Stromal cell of bone marrow (primary cell): ENCODE measurements around the gene EMILIN2.
"Not testable (repeated sequence)": the region's sequence is repeated elsewhere in the genome, so short reads cannot be mapped to it uniquely, and the experiment has no call there.

Source experiments
- DNase-seq: peaks from one replicate; pipeline ENCODE4 v3.0.0-alpha.2; 2012; ENCODE audit warnings: low read depth

Gene EMILIN2

DNA sequence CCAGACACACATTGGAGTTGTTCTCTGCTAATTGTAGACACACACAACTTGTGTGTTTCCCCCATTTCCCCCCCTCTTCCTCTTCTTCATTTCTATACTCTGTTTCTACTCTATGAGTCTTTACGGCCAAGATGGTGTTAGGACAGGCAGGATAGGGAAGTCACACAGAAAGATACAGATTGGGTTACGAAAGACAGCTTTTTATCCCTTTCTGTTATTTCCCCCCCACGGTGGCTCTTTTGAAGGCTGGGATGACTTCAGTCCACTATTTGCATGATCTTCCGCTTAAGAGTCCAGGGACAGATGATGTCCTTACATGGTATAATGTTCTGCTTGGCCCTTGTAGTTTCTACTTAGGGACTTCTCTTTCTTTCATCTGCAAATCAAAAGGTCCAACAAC is 1.6 kb upstream of the EMILIN2 start:
- DNase-seq: no peak

DNA sequence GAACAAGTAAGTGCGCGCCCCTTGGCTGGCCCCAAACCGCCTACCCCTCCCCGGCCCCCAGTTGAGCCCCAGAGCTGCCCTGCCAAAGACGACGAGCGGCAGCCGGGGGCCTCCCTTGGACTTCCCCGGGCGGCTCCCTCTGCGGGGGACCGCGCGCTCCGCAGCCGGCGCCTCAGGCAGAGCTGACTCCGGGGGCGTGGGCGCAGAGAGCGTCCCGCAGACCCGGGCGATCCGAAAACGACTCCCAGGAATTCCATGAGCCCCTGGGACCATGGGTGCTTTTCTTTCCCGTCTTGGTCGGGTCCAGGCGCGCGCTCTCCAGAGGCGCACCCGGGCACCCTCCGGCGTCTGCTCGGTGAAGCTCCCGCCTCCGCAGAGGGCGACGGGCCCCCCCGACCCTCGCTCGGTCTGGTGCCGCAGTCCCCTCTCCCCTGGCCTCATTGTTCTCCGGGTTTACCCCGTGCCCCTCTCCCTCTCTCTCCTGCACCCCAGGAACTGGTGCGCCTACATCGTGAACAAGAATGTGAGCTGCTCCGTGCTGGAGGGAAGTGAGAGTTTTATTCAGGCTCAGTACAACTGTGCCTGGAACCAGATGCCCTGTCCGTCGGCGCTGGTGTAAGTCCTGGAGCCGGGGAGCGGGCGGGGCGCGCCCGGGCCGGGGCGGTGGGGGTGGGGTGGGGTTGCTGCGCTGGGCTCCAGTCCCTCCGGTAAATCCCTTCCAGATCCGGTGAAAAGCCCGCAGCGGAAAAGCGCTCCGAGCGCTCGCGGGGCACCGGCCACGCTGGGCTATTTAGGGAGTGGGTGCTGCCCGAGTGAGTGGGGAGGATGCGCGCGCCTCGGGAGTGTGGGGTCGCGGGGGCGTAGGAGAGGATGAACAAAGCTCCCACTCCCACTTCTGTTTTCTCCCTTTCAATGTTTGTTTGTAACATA is 776 bp downstream of the EMILIN2 start:
- no peak for DNase-seq

DNA sequence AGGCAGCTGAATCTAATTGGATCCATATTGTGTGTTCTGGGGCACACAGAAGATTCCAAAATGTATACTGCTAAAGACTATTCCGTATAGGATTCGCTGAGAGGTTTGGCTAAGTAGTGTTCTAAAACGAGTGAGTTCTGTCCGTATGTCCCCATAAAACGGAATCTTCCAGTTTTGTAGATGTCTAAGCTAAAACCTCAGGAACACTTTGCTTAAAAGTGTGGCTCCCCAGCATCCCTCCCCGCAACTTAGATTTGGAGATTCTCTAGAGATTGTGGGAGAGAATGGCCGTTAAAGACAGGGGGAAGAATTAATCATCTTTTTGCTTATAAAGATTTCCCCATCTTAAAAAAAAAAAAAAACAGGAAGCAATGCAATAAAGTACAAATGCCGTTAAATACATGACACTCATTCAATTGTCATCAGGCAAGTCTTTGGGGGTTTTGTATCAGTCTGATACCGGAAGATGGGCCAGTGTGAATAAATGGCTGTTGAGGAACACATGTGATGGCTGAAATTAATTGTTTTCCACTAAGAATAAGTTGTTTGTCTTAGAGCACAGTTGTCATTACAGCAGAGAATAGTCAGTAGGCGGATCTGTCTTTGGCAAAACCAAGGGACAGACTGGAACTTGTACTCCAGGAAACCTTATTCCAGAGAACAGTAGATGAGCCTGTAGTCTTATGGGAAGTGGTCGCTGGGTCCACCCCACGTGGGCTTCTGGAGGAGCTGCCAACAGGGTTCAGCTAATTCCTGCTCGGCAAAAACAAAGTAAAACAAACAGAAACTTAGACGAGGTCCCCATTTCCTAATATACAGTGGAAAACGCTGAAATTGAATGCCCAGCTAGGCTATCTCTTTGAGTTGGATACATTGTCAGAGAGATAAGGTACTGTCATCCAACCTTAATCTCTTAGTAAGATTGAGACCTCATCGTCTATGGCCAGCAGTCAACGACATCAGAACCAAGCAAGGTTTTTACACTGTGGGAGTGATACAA is 1.7 kb downstream of the EMILIN2 start:
- DNase-seq: no peak

DNA sequence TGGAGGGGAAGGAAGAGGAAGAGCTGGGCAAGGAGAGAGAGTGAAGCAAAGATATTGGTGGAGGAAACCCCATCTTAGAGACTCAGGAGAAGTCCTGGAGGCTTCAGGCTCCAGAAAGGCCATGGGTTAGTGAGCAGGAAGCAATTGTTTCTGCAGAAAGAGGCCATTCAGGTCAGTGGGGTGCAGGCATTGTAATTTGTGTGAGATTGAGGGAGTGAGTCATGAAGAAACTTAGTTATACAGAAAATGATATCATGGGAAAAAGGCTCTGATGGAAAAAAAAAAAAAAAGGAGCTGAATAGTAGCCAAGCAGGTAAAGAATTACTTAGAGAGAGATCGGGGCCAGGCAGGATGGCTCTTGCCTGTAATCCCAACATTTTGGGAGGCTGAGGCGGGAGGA is 4.0 kb downstream of the EMILIN2 start:
- DNase-seq: no peak

DNA sequence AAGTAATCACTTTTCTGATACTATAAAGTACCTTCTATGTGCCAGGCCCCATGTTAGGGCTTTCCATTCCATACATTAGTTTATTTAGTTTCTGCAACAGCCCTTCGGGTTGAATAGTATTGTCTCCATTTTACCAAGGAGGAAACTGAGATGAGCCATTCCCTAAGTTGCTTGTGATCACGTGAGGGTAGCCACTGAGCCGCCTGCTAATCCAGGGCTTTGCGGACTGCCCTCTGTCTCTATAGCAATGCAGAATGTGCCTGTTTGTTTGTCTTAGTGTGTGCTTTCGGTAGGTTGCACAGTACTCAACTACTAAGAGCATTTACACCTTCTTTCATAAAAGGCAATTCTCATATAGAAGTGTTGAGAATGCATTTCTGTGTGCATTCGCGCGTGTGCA is 5.0 kb downstream of the EMILIN2 start:
- no peak for DNase-seq

DNA sequence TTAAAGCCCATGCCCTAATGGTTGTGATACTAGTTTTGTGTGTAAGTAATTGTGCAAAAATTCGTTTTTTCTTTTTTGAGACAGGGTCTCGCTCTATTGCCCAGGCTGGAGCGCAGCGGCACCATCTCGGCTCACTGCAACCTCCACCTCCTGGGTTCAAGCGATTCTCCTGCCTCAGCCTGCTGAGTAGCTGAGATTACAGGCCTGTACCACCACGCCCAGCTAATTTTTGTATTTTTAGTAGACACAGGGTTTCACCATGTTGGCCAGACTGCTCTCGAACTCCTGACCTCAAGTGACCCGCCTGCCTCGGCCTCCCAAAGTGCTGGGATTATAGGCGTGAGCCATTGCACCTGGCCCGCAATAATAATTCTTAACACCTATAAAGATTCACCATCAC is 5.7 kb downstream of the EMILIN2 start:
- DNase-seq: not testable (repeated sequence)

DNA sequence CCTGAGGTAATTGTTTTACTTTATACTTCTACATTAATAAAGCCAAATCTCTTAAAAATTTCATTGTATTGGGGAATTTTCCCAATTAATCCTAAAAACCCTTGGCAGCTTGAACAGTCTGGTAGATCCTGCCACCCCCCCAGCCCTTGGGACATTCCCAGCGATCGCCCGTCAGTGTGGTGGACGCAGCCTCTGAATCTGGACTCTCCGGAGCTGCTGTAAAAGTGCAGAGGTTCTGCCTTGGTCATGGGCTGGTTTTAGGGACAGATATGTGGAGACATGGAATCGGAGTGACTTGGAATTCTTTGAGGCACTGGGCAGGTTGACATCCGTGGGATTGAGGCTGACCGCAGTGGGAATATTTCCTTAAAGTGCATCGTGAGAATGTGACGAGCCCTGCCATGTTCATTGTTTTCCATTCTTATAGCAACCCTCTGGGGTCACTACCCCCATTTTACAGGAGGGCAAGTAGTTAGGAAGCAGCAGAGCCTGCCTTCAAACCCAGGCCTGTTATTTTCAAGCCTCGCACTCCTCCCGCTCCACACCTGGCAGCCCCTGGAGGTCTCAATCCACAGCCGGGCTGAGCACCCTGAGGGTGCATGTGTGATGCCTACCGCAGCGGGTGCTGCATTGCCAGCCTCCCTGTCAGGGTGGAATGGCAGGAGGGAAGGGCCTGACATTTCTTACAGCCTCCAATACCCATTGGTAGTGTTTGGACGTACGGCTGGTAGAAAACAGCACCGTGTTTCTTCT is 6.5 kb downstream of the EMILIN2 start:
- DNase-seq: no peak

DNA sequence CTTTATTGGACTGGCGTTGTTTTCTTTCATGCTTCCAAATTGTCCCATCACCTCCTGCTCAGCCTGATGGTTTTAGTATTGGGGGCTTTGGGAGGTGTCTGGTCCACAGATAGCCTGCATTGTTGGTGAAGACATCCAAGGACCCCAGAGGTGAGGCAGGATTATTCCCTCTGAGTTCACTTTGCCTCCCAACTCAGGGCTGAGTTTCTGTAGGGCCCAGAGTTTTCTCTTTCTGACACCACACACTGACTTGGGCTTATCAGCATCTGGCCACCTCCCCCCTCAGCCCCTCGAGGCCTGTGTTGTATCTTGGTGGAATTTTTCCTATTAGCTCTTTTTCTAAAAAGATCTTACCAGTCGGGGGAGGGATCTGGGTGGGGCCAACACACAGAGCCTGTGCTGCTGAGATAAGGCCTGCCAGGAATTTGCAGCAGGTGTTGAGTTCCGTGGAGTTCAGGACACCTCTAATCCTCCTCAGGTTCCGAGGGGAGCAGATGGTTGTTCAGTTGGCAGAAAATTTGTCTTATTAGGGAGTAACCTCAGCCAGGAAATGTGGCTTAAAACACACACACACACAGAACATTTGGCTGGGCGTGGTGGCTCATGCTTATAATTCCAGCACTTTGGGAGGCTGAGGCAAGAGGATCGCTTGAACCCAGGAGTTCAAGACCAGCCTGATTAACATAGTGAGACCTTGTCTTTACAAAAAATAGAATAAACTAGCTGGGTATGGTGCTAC is 7.3 kb downstream of the EMILIN2 start:
- no peak for DNase-seq

DNA sequence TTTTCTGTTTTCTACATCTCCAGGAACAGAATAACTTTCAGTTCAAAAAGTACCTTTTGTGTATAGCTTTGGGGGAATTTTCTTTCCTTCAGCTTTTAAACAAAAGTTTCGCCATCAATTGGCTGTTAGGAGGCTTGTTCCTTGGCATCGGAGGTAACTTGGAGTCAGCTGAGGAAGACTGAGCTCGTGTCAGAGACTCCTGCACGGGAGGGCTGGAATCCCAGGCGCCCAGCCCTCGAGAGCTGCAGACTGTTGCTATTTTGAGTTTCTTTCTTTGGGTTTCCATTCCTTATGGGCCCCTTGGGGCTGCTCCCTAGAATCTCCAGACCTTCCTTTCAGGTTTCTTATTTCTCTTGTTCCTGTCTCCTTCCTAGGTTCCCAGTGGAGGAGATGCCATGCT is 8.1 kb downstream of the EMILIN2 start:
- DNase-seq: no peak

DNA sequence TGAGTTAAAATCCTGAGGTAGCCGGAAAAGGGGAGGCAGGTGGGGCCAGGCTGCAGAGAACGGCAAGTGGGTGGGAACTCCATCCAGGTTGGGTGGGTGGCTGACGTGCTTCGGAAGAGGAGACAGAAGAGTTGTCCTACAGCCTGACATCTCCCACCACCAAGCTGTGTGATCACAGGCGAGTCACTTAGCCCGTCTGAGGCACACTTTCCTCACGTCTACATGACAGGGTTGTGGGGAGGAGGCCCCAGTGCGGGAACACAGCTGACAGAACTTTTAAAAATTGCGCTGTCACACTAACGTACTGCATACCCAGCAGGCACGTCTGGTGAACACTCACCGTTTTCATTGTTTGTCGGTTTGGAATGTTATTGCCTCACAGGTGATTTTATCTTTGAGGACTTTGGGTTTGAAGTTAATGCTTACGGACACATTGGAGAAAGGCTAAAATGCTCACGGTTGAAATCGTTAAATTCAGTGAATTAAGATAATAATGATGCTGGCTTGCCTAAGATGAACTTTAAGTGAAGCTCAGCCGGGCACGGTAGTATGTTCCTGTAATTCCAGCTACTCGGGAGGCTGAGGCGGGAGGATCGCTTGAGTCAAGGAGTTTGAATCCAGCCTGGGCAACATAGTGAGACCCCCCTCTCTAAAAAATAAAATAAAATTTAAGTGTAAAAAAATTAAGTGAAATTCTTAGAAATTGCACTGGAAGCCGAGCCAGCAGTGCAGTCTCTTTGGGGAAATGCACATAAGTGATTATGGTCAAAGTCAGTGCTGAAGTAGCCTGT is 8.9 kb downstream of the EMILIN2 start:
- no peak for DNase-seq

DNA sequence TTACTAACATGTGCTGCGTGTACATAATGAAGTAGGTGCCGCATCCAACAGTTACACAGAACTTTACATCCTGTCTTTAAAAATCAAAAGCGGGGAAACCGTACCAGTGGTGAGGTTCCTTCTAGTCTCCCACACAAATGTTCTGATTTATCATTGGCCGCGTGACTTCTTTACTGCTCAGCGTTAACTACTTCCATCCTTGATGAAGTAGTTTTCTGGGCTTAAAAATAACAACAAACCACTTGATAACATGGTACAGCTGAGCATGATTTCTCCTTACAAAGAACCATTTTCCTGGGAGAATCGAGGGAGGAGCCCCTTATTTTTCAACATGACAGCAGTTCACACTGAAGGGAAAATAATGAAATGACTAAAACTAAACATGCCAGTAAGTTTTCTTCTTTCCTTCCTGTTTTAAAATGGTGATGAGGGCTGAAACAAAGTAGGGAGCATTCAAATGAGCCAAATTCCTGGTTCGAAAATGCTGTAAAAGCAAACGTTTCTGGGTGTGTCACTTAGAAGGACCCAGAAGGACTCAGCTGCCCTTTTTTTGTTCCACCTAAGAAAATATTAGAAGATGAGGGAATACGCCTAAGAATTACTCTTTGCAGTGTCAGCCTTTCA is 9.9 kb downstream of the EMILIN2 start:
- no peak for DNase-seq

DNA sequence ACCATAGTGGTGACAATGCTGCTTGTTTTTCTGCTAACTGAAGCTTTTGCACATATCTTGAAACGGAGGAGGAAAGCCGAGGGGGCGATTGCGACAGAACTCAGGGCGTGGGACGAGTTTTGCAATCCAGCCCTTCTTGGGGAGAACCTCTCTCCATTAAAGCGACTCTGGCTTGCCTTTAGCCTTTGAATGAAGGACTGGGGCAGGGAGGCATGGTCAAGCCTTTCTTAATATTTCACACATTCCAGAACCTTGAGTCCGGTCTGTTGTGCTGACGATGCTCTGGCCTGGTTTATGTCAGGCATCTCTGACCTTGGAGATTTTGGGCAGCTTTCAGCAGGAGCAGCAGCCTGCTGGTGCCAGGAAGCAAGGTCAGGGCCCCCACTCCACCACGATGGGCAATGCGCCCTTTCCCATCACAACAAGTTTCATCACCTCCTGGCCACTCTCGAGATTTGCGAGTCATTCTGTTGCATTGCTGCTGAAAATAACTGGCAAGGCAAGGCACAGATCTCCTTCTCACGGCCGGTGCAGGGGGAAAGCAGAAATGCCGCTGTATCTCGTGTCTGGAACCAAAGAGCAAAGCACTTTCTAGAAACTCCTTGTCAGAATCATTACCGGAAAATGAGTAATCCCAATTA is 10.8 kb downstream of the EMILIN2 start:
- peak; percentile 89 for DNase-seq

DNA sequence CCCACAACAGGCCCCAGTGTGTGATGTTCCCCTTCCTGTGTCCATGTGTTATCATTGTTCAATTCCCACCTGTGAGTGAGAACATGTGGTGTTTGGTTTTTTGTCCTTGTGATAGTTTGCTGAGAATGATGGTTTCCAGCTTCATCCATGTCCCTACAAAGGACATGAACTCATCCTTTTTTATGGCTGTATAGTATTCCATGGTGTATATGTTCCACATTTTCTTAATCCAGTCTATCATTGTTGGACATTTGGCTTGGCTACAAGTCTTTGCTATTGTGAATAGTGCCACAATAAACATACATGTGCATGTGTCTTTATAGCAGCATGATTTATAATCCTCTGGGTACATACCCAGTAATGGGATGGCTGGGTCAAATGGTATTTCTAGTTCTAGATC is 13.6 kb downstream of the EMILIN2 start:
- DNase-seq: not testable (repeated sequence)

DNA sequence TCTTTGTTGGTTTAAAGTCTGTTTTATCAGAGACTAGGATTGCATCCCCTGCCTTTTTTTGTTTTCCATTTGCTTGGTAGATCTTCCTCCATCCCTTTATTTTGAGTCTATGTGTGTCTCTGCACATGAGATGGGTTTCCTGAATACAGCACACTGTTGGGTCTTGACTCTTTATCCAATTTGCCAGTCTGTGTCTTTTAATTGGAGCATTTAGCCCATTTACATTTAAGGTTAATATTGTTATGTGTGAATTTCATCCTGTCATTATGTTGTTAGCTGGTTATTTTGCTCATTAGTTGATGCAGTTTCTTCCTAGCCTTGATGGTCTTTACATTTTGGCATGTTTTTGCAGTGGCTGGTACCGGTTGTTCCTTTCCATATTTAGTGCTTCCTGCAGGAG is 17.2 kb downstream of the EMILIN2 start:
- not testable (repeated sequence) for DNase-seq

DNA sequence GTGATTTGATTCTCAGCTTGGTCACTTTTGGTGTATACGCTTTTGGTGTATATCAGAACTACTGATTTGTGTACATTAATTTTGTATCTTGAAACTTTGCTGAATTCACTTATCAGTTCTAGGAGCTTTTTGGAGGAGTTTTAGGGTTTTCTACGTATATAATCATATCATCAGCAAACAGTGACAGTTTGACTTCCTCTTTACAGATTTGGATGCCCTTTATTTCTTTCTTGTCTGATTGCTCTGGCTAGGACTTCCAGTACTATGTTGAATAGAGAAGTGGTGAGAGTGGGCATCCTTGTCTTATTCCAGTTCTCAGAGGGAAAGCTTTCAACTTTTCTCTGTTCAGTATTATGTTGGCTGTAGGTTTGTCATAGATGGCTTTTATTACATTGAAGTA is 19.7 kb downstream of the EMILIN2 start:
- not testable (repeated sequence) for DNase-seq

DNA sequence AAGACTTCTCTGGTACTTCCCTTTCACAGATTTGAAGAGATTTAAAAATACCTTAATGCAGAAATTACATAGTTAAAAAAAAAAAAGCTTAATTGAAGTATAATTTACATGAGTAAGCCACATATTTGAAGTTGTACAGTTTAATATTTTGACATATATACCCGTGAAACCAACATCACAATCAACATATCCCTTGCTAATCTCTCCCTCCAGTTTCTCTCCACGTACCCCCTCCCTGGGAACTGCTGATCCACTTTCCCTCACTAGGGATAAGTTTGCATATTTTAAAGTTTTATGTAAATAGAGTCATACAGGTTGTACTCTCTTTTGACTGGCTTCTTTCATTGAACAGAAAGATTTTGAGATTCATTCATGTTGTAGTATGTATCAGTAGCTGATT is 22.4 kb downstream of the EMILIN2 start:
- DNase-seq: no peak

DNA sequence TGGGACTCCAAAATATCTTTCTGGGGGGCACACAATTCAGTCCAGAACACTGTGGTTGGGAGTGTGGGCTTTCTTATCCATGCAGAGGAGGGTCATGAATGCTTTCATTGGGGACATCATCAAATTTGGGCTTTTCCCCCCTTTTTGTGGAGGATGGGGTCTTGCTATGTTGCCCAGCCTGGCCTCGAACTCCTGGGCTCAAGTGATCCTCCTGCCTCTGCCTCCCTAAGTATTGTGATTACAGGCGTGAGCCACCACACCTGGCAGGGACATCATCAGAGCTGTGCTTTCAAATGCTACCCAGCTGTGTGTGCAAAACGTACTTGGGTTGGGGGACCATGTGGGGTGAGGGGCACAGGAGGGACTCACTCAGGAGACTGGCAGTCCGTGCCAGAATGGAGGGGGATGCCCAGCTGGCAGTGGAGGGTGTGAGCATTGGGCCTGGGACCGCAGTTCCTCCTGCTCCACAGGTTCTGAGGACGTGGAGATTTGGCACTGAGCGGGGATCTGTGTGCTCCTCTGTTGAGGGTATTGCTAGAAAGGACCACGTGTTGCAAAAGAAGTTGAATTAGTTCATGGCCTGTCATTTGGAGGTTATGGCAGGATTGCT is 24.4 kb downstream of the EMILIN2 start:
- DNase-seq: no peak

DNA sequence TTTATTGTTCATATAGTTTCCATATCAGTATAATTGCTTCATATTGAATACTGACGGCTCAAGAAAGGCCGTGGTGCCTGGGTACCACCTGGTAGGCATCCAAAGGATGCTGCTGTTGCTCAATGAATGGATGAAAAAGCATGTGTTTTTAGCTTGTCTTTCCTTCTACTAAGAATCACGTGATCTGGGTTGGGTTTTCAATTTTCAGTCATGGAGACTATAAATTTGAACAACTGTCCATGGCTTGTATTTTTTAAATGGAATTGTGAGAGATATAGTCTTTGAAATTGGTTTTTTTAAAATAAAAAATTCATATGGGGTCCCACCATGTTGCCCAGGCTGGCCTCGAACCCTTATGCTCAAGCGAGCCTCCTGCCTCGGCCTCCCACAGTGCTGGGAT is 25.3 kb downstream of the EMILIN2 start:
- DNase-seq: no peak

DNA sequence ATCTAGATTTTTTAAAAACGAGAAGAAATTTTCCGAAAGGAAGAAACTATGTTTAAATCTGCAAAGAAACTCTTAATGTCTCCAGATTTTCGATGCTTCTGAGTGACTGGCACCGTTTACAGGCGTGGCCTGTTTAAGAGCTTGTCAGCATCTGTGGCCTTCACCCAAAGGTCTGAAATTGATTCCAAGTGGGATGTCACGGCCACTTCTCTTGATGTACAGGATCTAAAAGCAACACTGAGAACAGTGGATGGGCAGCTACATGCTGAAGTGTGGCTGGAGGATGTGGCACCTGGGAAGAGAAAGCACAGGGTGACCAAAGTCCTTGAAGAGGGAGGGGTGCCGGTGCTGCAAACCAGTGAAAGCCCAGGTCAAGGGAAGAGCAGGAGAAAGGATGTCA is 28.0 kb downstream of the EMILIN2 start:
- no peak for DNase-seq
